ENCODE measurements around the gene TNFRSF1B.
A peak's percentile ranks its signal among the peaks of the same experiment; 100 is the strongest.

Gene TNFRSF1B

GRCh38 chr1:12147201-12147701, 19.5 kb upstream of the TNFRSF1B start:
- peak overlapping the region; percentile 61 for H3K27ac Mint-ChIP-seq
- H3K4me1 Mint-ChIP-seq (ENCODE audit: low read depth) = peaks cover 78% of the 10 kb centered on the region
- H3K27me3 Mint-ChIP-seq = no peaks in the 10 kb centered on the region
- H3K4me3 Mint-ChIP-seq = no peak overlapping the region
- no peaks in the 10 kb centered on the region for H3K9me3 Mint-ChIP-seq (ENCODE audit: low read depth)
- peaks cover 10% of the 10 kb centered on the region for H3K36me3 Mint-ChIP-seq

- H3K36me3 Mint-ChIP-seq = peaks cover 10% of the 10 kb centered on the region
Observed at GRCh38 chr1:12148160-12148957, 18.4 kb upstream of the TNFRSF1B start.

DNA sequence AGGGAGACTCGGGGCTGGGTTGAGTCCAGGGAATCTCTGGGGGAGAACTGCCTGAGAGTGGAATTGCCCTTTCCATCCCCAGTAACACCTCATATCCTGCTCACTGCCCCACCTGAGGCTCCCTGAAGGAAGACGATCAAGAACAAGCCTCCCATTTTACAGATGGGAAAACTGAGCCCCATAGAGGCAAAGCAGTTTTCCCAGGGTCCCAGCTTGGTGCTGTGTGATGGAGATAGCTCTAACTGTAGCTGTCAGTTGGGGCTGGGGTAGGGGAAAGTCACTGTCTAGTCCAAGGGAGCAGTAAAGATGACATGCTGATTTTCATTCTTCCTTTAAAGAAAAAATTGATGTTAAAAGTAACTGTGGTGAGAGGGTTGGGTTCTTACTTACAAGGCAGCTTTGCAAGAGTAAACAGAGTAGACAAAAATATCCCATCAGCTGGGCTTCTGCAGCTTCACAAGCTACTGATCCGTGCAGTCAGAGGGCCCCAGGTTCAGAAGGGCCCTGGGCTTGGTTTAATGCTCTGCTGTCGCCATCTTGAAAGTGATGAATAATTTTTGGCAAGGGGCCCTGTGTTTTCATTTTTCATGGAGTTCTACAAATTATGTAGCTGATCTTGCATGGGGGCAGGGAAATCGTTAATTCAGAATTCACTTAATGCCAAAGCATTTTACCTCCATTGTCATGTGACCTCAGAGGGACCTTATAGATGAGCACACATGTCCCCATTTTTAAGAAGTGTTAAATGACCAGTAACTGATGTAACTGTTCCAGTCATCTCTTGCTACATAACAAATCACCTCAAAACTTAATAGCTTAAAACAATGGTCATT, 17.6 kb upstream of the TNFRSF1B start:
- peak overlapping the region; percentile 54 for H3K4me3 Mint-ChIP-seq
- peaks cover 79% of the 10 kb centered on the region for H3K4me1 Mint-ChIP-seq (ENCODE audit: low read depth)
- H3K9me3 Mint-ChIP-seq (ENCODE audit: low read depth) = no peaks in the 10 kb centered on the region
- no peaks in the 10 kb centered on the region for H3K27me3 Mint-ChIP-seq
- peaks cover 7% of the 10 kb centered on the region for H3K36me3 Mint-ChIP-seq
- peak overlapping the region; percentile 77 for H3K27ac Mint-ChIP-seq

More at GRCh38 chr1:12148160-12148957, 18.4 kb upstream of the TNFRSF1B start:
- no peaks in the 10 kb centered on the region for H3K27me3 Mint-ChIP-seq
- H3K9me3 Mint-ChIP-seq (ENCODE audit: low read depth) = no peaks in the 10 kb centered on the region
- H3K4me1 Mint-ChIP-seq (ENCODE audit: low read depth) = peaks cover 83% of the 10 kb centered on the region
- peak overlapping the region; percentile 64 for H3K27ac Mint-ChIP-seq
- H3K4me3 Mint-ChIP-seq = no peak overlapping the region

DNA sequence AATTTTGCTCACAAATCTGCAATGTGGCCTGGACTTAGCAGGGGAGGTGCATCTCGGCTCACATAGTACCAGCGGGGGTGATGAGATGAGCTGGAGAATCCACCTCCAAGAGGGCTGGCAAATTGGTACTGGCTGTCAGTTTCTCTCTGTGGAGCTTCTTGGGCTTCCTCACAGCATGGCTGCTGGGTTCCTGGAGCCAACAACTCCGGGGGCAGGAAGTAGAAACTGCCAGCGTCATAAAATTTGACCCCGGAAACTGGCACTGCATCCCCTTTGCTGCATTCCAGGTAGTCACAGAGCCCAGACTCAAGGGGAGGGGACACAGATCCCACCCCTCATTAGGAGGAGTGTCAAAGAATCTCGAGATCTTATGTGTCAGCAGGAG, 17.0 kb upstream of the TNFRSF1B start:
- H3K4me3 Mint-ChIP-seq = peak overlapping the region; percentile 54
- H3K27ac Mint-ChIP-seq = peak overlapping the region; percentile 77
- peaks cover 7% of the 10 kb centered on the region for H3K36me3 Mint-ChIP-seq

GRCh38 chr1:12150456-12151200, 16.2 kb upstream of the TNFRSF1B start:
- H3K27me3 Mint-ChIP-seq = no peaks in the 10 kb centered on the region
- peak overlapping the region; percentile 90 for H3K27ac Mint-ChIP-seq
- no peaks in the 10 kb centered on the region for H3K9me3 Mint-ChIP-seq (ENCODE audit: low read depth)
- H3K36me3 Mint-ChIP-seq = peaks cover 7% of the 10 kb centered on the region
- H3K4me1 Mint-ChIP-seq (ENCODE audit: low read depth) = peaks cover 83% of the 10 kb centered on the region
- H3K4me3 Mint-ChIP-seq = peak overlapping the region; percentile 71

More for the DNA sequence above, 17.0 kb upstream of the TNFRSF1B start:
- Mint-ChIP-seq H3K27me3 (no peaks in the 10 kb centered on the region), H3K9me3 (ENCODE audit: low read depth) (no peaks in the 10 kb centered on the region), H3K4me1 (ENCODE audit: low read depth) (peaks cover 77% of the 10 kb centered on the region)

- H3K9me3 Mint-ChIP-seq (ENCODE audit: low read depth) = no peaks in the 10 kb centered on the region
- H3K27me3 Mint-ChIP-seq = no peaks in the 10 kb centered on the region
- peak overlapping the region; percentile 48 for H3K4me3 Mint-ChIP-seq
- peak overlapping the region; percentile 90 for H3K27ac Mint-ChIP-seq
- peaks cover 87% of the 10 kb centered on the region for H3K4me1 Mint-ChIP-seq (ENCODE audit: low read depth)
- H3K36me3 Mint-ChIP-seq = peaks cover 7% of the 10 kb centered on the region
Observed at GRCh38 chr1:12151465-12151864, 15.3 kb upstream of the TNFRSF1B start.

- Mint-ChIP-seq H3K27ac (peak overlapping the region; percentile 90), H3K4me1 (ENCODE audit: low read depth) (peaks cover 86% of the 10 kb centered on the region), H3K27me3 (no peaks in the 10 kb centered on the region), H3K36me3 (peaks cover 7% of the 10 kb centered on the region), H3K9me3 (ENCODE audit: low read depth) (no peaks in the 10 kb centered on the region), H3K4me3 (peak overlapping the region; percentile 63)
Observed at GRCh38 chr1:12152113-12152891, 14.5 kb upstream of the TNFRSF1B start.

- Mint-ChIP-seq H3K36me3 (peaks cover 7% of the 10 kb centered on the region), H3K9me3 (ENCODE audit: low read depth) (no peaks in the 10 kb centered on the region), H3K27ac (peak overlapping the region; percentile 1), H3K4me1 (ENCODE audit: low read depth) (peaks cover 86% of the 10 kb centered on the region), H3K27me3 (no peaks in the 10 kb centered on the region), H3K4me3 (no peak overlapping the region)
Observed at GRCh38 chr1:12153181-12153785, 13.5 kb upstream of the TNFRSF1B start.

GRCh38 chr1:12155328-12155727, 11.5 kb upstream of the TNFRSF1B start:
- Mint-ChIP-seq H3K4me3 (no peak overlapping the region), H3K9me3 (ENCODE audit: low read depth) (no peaks in the 10 kb centered on the region), H3K27me3 (no peaks in the 10 kb centered on the region), H3K4me1 (ENCODE audit: low read depth) (peaks cover 77% of the 10 kb centered on the region), H3K27ac (peak overlapping the region; percentile 81), H3K36me3 (peaks cover 3% of the 10 kb centered on the region)

DNA sequence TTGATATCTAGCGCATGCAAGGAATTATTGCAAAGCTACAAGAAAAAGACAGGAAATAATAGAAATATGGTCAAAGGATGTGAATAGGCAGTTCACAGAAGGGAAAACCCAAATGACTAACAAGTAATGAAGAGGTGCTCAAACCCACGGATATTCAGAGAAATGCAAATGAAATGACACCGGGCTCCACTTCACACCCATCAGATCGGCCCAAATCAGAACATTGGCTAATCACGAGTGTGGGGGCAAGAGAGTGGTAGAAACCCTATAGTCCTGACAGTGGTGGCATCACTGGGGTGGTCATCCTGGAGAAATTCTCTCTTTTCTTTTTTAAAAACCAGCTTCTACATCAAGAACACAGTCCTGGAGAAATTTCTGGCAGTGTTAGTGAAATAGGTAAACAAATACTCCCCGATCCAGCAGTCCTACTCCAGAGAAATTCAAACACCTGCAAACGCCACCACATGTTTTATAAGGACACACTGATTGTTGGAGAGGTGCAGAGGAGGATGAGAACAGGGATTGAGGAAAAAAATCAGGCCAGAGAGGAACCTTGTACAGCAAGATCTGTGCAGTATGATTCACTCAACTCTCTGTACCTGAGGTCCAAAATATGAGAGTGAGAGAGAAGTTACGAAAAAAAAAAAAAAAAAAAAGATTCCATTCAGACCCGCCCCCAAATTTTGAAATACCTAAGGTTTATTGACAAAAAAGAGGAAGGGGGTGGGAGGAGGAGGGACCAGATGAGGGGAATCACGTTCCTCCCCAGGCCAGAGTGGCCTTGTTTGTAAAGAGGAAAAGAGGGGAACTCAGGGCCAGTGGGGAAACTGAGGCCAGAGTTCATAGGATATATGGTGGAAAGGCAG, 9.2 kb upstream of the TNFRSF1B start:
- Mint-ChIP-seq H3K9me3 (ENCODE audit: low read depth) (no peaks in the 10 kb centered on the region), H3K4me3 (peak overlapping the region; percentile 85), H3K36me3 (no peaks in the 10 kb centered on the region), H3K4me1 (ENCODE audit: low read depth) (peaks cover 77% of the 10 kb centered on the region), H3K27me3 (no peaks in the 10 kb centered on the region), H3K27ac (peak overlapping the region; percentile 98)

- Mint-ChIP-seq H3K4me1 (ENCODE audit: low read depth) (peaks cover 77% of the 10 kb centered on the region), H3K27ac (peak overlapping the region; percentile 98), H3K27me3 (no peaks in the 10 kb centered on the region), H3K9me3 (ENCODE audit: low read depth) (no peaks in the 10 kb centered on the region), H3K4me3 (peak overlapping the region; percentile 85), H3K36me3 (no peaks in the 10 kb centered on the region)
Observed at GRCh38 chr1:12158357-12159092, 8.3 kb upstream of the TNFRSF1B start.

GRCh38 chr1:12159816-12160215, 7.0 kb upstream of the TNFRSF1B start:
- H3K27ac Mint-ChIP-seq = peak overlapping the region; percentile 77
- H3K4me3 Mint-ChIP-seq = peak overlapping the region; percentile 18
- no peaks in the 10 kb centered on the region for H3K36me3 Mint-ChIP-seq
- no peaks in the 10 kb centered on the region for H3K9me3 Mint-ChIP-seq (ENCODE audit: low read depth)
- H3K4me1 Mint-ChIP-seq (ENCODE audit: low read depth) = peaks cover 76% of the 10 kb centered on the region
- H3K27me3 Mint-ChIP-seq = no peaks in the 10 kb centered on the region

All from activated naive CD8-positive, alpha-beta T cell (primary cell).